SKM-1 treated with dmso at 0.1 percent for 144 hours (cell line): ENCODE measurements around the gene MROH9.
A peak's percentile ranks its signal among the peaks of the same experiment; 100 is the strongest.
"Not testable (repeated sequence)": the region's sequence is repeated elsewhere in the genome, so short reads cannot be mapped to it uniquely, and the experiment has no call there.

Source experiments
- DNase-seq: peaks from one replicate; lab custom pipeline; 2025; ENCODE audit not compliant: unreplicated experiment; lab: John Stamatoyannopoulos, UW

MROH9 gene

GRCh38 chr1:170935231-170935630 is at the start of gene MROH9:
TSS of gene MROH9 (plus strand) at chr1:170935534. CDS start at chr1:170945557, 10,023 bp downstream.
- DNase-seq = no peak

GRCh38 chr1:170885551-170885950 is 49.8 kb upstream of the MROH9 start:
- DNase-seq = peak; percentile 22

- DNase-seq = no peak
Observed at GRCh38 chr1:170886460-170886859, 48.9 kb upstream of the MROH9 start.

- DNase-seq = no peak
Observed at GRCh38 chr1:170887726-170888125, 47.6 kb upstream of the MROH9 start.

- DNase-seq = no peak
Observed at GRCh38 chr1:170891872-170892271, 43.5 kb upstream of the MROH9 start.

- DNase-seq = no peak
Observed at GRCh38 chr1:170893655-170894297, 41.6 kb upstream of the MROH9 start.

GRCh38 chr1:170903961-170904360 is 31.4 kb upstream of the MROH9 start:
- no peak for DNase-seq

- peak; percentile 21 for DNase-seq
Observed at GRCh38 chr1:170908942-170909341, 26.4 kb upstream of the MROH9 start.

- DNase-seq = no peak
Observed at GRCh38 chr1:170910273-170910672, 25.1 kb upstream of the MROH9 start.

- DNase-seq = no peak
Observed at GRCh38 chr1:170917373-170917772, 18.0 kb upstream of the MROH9 start.

- not testable (repeated sequence) for DNase-seq
Observed at GRCh38 chr1:170924656-170925055, 10.7 kb upstream of the MROH9 start.

- no peak for DNase-seq
Observed at GRCh38 chr1:170927955-170928840, 7.1 kb upstream of the MROH9 start.

- DNase-seq = no peak
Observed at GRCh38 chr1:170929412-170929834, 5.9 kb upstream of the MROH9 start.

- peak; percentile 75 for DNase-seq
Observed at GRCh38 chr1:170929835-170930554, 5.3 kb upstream of the MROH9 start.

GRCh38 chr1:170931650-170932049 is 3.7 kb upstream of the MROH9 start:
- DNase-seq = no peak

GRCh38 chr1:170932236-170932635 is 3.1 kb upstream of the MROH9 start:
- no peak for DNase-seq

GRCh38 chr1:170938281-170938680 is 2.9 kb downstream of the MROH9 start:
- no peak for DNase-seq

GRCh38 chr1:170939476-170939875 is 4.1 kb downstream of the MROH9 start:
- DNase-seq = no peak

GRCh38 chr1:170951744-170952143 is 16.4 kb downstream of the MROH9 start:
- DNase-seq = not testable (repeated sequence)

- DNase-seq = no peak
Observed at GRCh38 chr1:170959385-170959784, 24.1 kb downstream of the MROH9 start.

GRCh38 chr1:170964506-170964905 is 29.2 kb downstream of the MROH9 start:
- DNase-seq = no peak
